GM23338 (cell line): ENCODE measurements around the gene DNAJB2. TPM values are rescaled to one million over a fixed set of nuclear protein-coding genes. Genes with fewer than 3 reads are reported as not detected.

Experiments
- ATAC-seq: fragments of 200-7000 bp; cut with Tn5 transposase; 3 replicates; pipeline ENCODE4 v1.9.1; 2020
- DNase-seq: peaks from one replicate; pipeline ENCODE4 v3.0.0-alpha.2; 2015; ENCODE audit warnings: low spot score
- H2AFZ ChIP-seq: fragments of 200-600 bp; sonication (generic); 2 replicates; pipeline ENCODE4 v1.8.0; 2016; ENCODE audit warnings: antibody characterized with exemption, mild to moderate bottlenecking, moderate library complexity
- H3F3A ChIP-seq: fragments of 200-600 bp; sonication (generic); replicated peaks from 2 replicates; pipeline ENCODE4 v1.8.0; 2017; ENCODE audit warnings: antibody characterized with exemption, mixed run types, low read depth
- H3K27ac ChIP-seq: fragments of 200-600 bp; sonication (generic); 2 replicates; pipeline ENCODE4 v1.6.1; 2016; ENCODE audit warnings: low read depth
- H3K27me3 ChIP-seq: fragments of 200-600 bp; sonication (generic); 2 replicates; pipeline ENCODE4 v1.8.0; 2016; ENCODE audit warnings: mild to moderate bottlenecking, mixed run types, moderate library complexity; ENCODE audit not compliant: insufficient read depth
- H3K36me3 ChIP-seq: fragments of 200-600 bp; sonication (generic); 2 replicates; pipeline ENCODE4 v1.8.0; 2016; ENCODE audit warnings: mild to moderate bottlenecking; ENCODE audit not compliant: insufficient read depth
- H3K4me1 ChIP-seq: fragments of 200-600 bp; sonication (generic); 2 replicates; pipeline ENCODE4 v1.8.0; 2016; ENCODE audit warnings: mild to moderate bottlenecking, moderate library complexity; ENCODE audit not compliant: insufficient read depth
- H3K4me2 ChIP-seq: fragments of 200-600 bp; sonication (generic); 2 replicates; pipeline ENCODE4 v1.7.1; 2017; ENCODE audit warnings: mixed run types
- H3K4me3 ChIP-seq: fragments of 200-600 bp; sonication (generic); 2 replicates; pipeline ENCODE4 v1.6.1; 2016; ENCODE audit warnings: mixed run types
- H3K79me2 ChIP-seq: fragments of 200-600 bp; sonication (generic); replicated peaks from 2 replicates; pipeline ENCODE4 v1.8.0; 2017; ENCODE audit warnings: mild to moderate bottlenecking; ENCODE audit not compliant: insufficient read depth
- H3K9me2 ChIP-seq: fragments of 200-600 bp; sonication (generic); 2 replicates; pipeline ENCODE4 v1.8.0; 2017; ENCODE audit not compliant: insufficient read depth
- H4K20me1 ChIP-seq: fragments of 200-600 bp; sonication (generic); replicated peaks from 2 replicates; pipeline ENCODE4 v1.8.0; 2017; ENCODE audit warnings: mild to moderate bottlenecking; ENCODE audit not compliant: insufficient read depth
- H3K27ac Mint-ChIP-seq: 2 replicates; pipeline ENCODE4 v1.8.0; 2020; ENCODE audit warnings: inconsistent platforms, mild to moderate bottlenecking, moderate library complexity, mixed read lengths
- H3K27me3 Mint-ChIP-seq: 3 replicates; pipeline ENCODE4 v1.8.0; 2022; ENCODE audit warnings: low read depth, mild to moderate bottlenecking, moderate library complexity, mixed read lengths, inconsistent platforms; ENCODE audit not compliant: insufficient read depth, poor library complexity
- H3K36me3 Mint-ChIP-seq: 3 replicates; pipeline ENCODE4 v1.8.0; 2021; ENCODE audit warnings: low read depth, mild to moderate bottlenecking, inconsistent platforms, moderate library complexity, mixed read lengths
- H3K4me1 Mint-ChIP-seq: 3 replicates; pipeline ENCODE4 v1.8.0; 2020; ENCODE audit warnings: mild to moderate bottlenecking, inconsistent platforms, mixed read lengths
- H3K4me3 Mint-ChIP-seq: 3 replicates; pipeline ENCODE4 v1.8.0; 2021; ENCODE audit warnings: moderate library complexity, mild to moderate bottlenecking, inconsistent platforms, mixed read lengths
- H3K9me3 Mint-ChIP-seq: 3 replicates; pipeline ENCODE4 v1.8.0; 2020; ENCODE audit warnings: moderate library complexity, mild to moderate bottlenecking, inconsistent platforms, mixed read lengths
- CTCF ChIP-seq, 2 experiments: fragments of 200-600 bp in 1 of 2; sonication (generic) in 1 of 2; conservative IDR thresholded peaks; 2 replicates each; pipeline versions ENCODE4 v1.5.1 to v1.6.1; 2016 to 2017; ENCODE audit warnings: antibody characterized with exemption in 2 of 2, low read depth in 2 of 2, mild to moderate bottlenecking in 2 of 2, moderate library complexity in 1 of 2
- ETS1 ChIP-seq: IDR thresholded peaks from 2 replicates; pipeline ENCODE4 v1.6.1; 2016; ENCODE audit warnings: antibody characterized with exemption
- EZH2 ChIP-seq: fragments of 200-600 bp; sonication (generic); IDR thresholded peaks from one replicate; pipeline ENCODE4 v1.8.0; 2017; ENCODE audit warnings: antibody characterized with exemption, mild to moderate bottlenecking, low read depth; ENCODE audit not compliant: unreplicated experiment
- NANOG ChIP-seq: IDR thresholded peaks from 2 replicates; pipeline ENCODE4 v1.6.1; 2016; ENCODE audit warnings: antibody characterized with exemption, borderline replicate concordance
- POLR2AphosphoS5 ChIP-seq: IDR thresholded peaks from 2 replicates; pipeline ENCODE4 v1.6.1; 2016; ENCODE audit warnings: antibody characterized with exemption, low read depth
- REST ChIP-seq: IDR thresholded peaks from one replicate; pipeline ENCODE4 v1.6.1; 2018; ENCODE audit warnings: antibody characterized with exemption; ENCODE audit not compliant: unreplicated experiment
- ZNF331 ChIP-seq: fragments of 250-450 bp; sonication (Bioruptor Pico); IDR thresholded peaks from 2 replicates; pipeline ENCODE4 v1.5.0; 2020; ENCODE audit warnings: low read depth, mild to moderate bottlenecking, moderate library complexity
- polyA plus RNA-seq: library from polyadenylated mRNA; unstranded; fragments of >200 nt; fragmentation: Nextera tagmentation; extraction: Ambion mirVana; gene quantifications from 2 replicates; pipeline ENCODE4 v1.2.1, GENCODE V29; 2016
- total RNA-seq: library from RNA; depleted of rRNA; stranded (reverse); fragments of >200 nt; shearing (Covaris generic); gene quantifications from 2 replicates; pipeline ENCODE4 v1.2.3, GENCODE V29; 2014

Gene DNAJB2
- total and polyA plus RNA-seq, 2 experiments from 2014 or later = 6.4 to 25.9 TPM

GRCh38 chr2:219277703-219278654 lies 1.2 kb upstream of the DNAJB2 start:
- H3K27ac Mint-ChIP-seq = peak overlapping the region; percentile 84; the same call in 1 of the 2 replicates
- no peak for TF ChIP-seq EZH2
- no peak for TF ChIP-seq REST
- TF ChIP-seq ZNF331 (CRISPR knock-in tag) = no peak
- TF ChIP-seq CTCF (conservative IDR thresholded peaks at IDR 0.05; ENCODE audit: low read depth in 2 of 2) = peak; percentile 88 to 94
- TF ChIP-seq NANOG = no peak
- peak; percentile 9; the same call in 1 of the 2 replicates for TF ChIP-seq POLR2AphosphoS5
- no peaks in the 10 kb centered on the region for H3K9me2 ChIP-seq

GRCh38 chr2:219278655-219279150 lies 463 bp upstream of the DNAJB2 start:
- Histone ChIP-seq H3F3A (no peaks in the 10 kb centered on the region), H3K27me3 (no peaks in the 10 kb centered on the region), H3K4me2 (peak overlapping the region; percentile 95), H3K79me2 (no peaks in the 10 kb centered on the region), H3K9me2 (no peaks in the 10 kb centered on the region), H3K27ac (peak overlapping the region; percentile 13; the same call in 1 of the 2 replicates), H3K36me3 (no peaks in the 10 kb centered on the region; the same call in 1 of the 2 replicates), H3K4me3 (peak overlapping the region; percentile 83), H3K4me1 (peaks cover 35% of the 10 kb centered on the region), H2AFZ (0 out of 2 replicates have a peak overlapping the region, but pooled peaks have one; percentile 33), H4K20me1 (no peaks in the 10 kb centered on the region)
- ATAC-seq (peak; percentile 40), DNase-seq (no peak)
- Mint-ChIP-seq H3K4me1 (peaks cover 41% of the 10 kb centered on the region), H3K27me3 (peaks cover 16% of the 10 kb centered on the region), H3K9me3 (no peaks in the 10 kb centered on the region), H3K36me3 (peaks cover 11% of the 10 kb centered on the region; the same call in 2 of the 3 replicates), H3K27ac (peak overlapping the region; percentile 92), H3K4me3 (peak overlapping the region; percentile 85)
- TF ChIP-seq REST (no peak), ETS1 (0 out of 2 replicates have a peak, but pooled peaks have one; percentile 6)

More at GRCh38 chr2:219277703-219278654, 1.2 kb upstream of the DNAJB2 start:
- Mint-ChIP-seq H3K36me3 (peaks cover 9% of the 10 kb centered on the region; the same call in 1 of the 3 replicates), H3K4me3 (peak overlapping the region; percentile 85), H3K9me3 (no peaks in the 10 kb centered on the region), H3K27me3 (peaks cover 16% of the 10 kb centered on the region), H3K4me1 (peaks cover 43% of the 10 kb centered on the region)
- ATAC-seq = peak; percentile 67
- H3K27me3 ChIP-seq = no peaks in the 10 kb centered on the region
- no peaks in the 10 kb centered on the region for H4K20me1 ChIP-seq
- peak overlapping the region; percentile 80 for H2AFZ ChIP-seq
- H3K79me2 ChIP-seq = no peaks in the 10 kb centered on the region
- no peaks in the 10 kb centered on the region; the same call in 1 of the 2 replicates for H3K36me3 ChIP-seq
- peak; percentile 92 for DNase-seq
- H3K27ac ChIP-seq = no peak overlapping the region
- peaks cover 35% of the 10 kb centered on the region for H3K4me1 ChIP-seq
- peak overlapping the region; percentile 95 for H3K4me2 ChIP-seq
- peak overlapping the region; percentile 83 for H3K4me3 ChIP-seq
- H3F3A ChIP-seq = no peaks in the 10 kb centered on the region
